H1 (cell line): ENCODE results near the gene C11orf65.

Experiments used
- CTBP2 ChIP-seq: IDR thresholded peaks from 2 replicates; pipeline ENCODE4 v1.7.0; 2011; ENCODE audit warnings: borderline replicate concordance, mild to moderate bottlenecking, moderate library complexity, mixed read lengths, low read length; ENCODE audit not compliant: insufficient read depth, insufficient read length
- CTCF ChIP-seq, 3 experiments: IDR thresholded peaks; 1 replicate in 2 of 3; 2 replicates in 1 of 3; pipeline versions ENCODE4 v1.5.1 to v1.6.1; 2011; ENCODE audit warnings: low read length in 3 of 3, mild to moderate bottlenecking in 3 of 3, inconsistent platforms in 2 of 3, low read depth in 1 of 3, moderate library complexity in 1 of 3; ENCODE audit not compliant: insufficient read depth in 1 of 3; ENCODE audit errors: control extremely low read depth in 1 of 3
- EZH2 ChIP-seq: fragments of 200-600 bp; sonication (generic); IDR thresholded peaks from 2 replicates; pipeline ENCODE4 v1.7.1; 2012; ENCODE audit warnings: low read depth, mild to moderate bottlenecking, moderate library complexity, low read length, inconsistent platforms; ENCODE audit not compliant: severe bottlenecking
- HDAC2 ChIP-seq, 2 experiments: fragments of 300-600 bp in 1 of 2; sonication (generic) in 1 of 2; IDR thresholded peaks; 2 replicates each; pipeline ENCODE4 v1.6.1; 2011 to 2012; ENCODE audit warnings: low read depth in 2 of 2, low read length in 2 of 2, mild to moderate bottlenecking in 2 of 2, moderate library complexity in 2 of 2, borderline replicate concordance in 1 of 2, inconsistent platforms in 1 of 2
- JUN ChIP-seq: IDR thresholded peaks from 2 replicates; pipeline ENCODE4 v1.6.1; 2011; ENCODE audit warnings: low read depth, mild to moderate bottlenecking, improper control_type of control experiment, low read length
- JUND ChIP-seq: IDR thresholded peaks from 2 replicates; pipeline ENCODE4 v1.6.1; 2011; ENCODE audit warnings: mild to moderate bottlenecking, improper control_type of control experiment, low read length
- MAX ChIP-seq: IDR thresholded peaks from 2 replicates; pipeline ENCODE4 v1.6.1; 2012; ENCODE audit warnings: inconsistent platforms
- POLR2A ChIP-seq, 2 experiments: IDR thresholded peaks; 1 replicate in 1 of 2; 2 replicates in 1 of 2; pipeline ENCODE4 v1.6.1; 2011; ENCODE audit warnings: low read depth in 2 of 2, low read length in 2 of 2, mild to moderate bottlenecking in 2 of 2; ENCODE audit errors: control extremely low read depth in 1 of 2
- POLR2AphosphoS5 ChIP-seq: IDR thresholded peaks from 2 replicates; pipeline ENCODE4 v1.6.1; 2011; ENCODE audit warnings: low read depth, low read length
- SIN3A ChIP-seq, 2 experiments: IDR thresholded peaks in 1 of 2; conservative IDR thresholded peaks in 1 of 2; 2 replicates each; pipeline ENCODE4 v1.6.1; 2011 to 2012; ENCODE audit warnings: low read length in 2 of 2, improper control_type of control experiment in 1 of 2, low read depth in 1 of 2, mild to moderate bottlenecking in 1 of 2
- SUZ12 ChIP-seq: fragments of 200-600 bp; sonication (generic); IDR thresholded peaks from 2 replicates; pipeline ENCODE4 v1.6.1; 2012; ENCODE audit warnings: mild to moderate bottlenecking, inconsistent platforms, low read length, moderate library complexity, mixed read lengths
- TAF1 ChIP-seq: IDR thresholded peaks from 2 replicates; pipeline ENCODE4 v1.6.1; 2011; ENCODE audit warnings: mild to moderate bottlenecking, low read depth, low read length

- TF ChIP-seq POLR2AphosphoS5 (no peak), CTCF (IDR thresholded peaks at IDR 0.05; ENCODE audit: control extremely low read depth in 1 of 3, insufficient read depth in 1 of 3, low read depth in 1 of 3, low read length in 3 of 3) (no peak), TAF1 (no peak), SIN3A (conservative IDR thresholded peaks at IDR 0.05 in 1 of 2, IDR thresholded peaks at IDR 0.05 in 1 of 2; ENCODE audit: low read depth in 1 of 2, low read length in 2 of 2) (no peak), HDAC2 (IDR thresholded peaks at IDR 0.05; ENCODE audit: borderline replicate concordance in 1 of 2, low read depth in 2 of 2, low read length in 2 of 2) (no peak), MAX (no peak), EZH2 (no peak), JUN (no peak), JUND (no peak), POLR2A (IDR thresholded peaks at IDR 0.05; ENCODE audit: control extremely low read depth in 1 of 2, low read depth in 2 of 2, low read length in 2 of 2) (no peak), CTBP2 (no peak), SUZ12 (no peak)
These were observed 68.9 kb downstream of the C11orf65 start for GRCh38 chr11:108398439-108398838.
